WTC11 (cell line): ENCODE data around the gene SPHKAP. TPM values are rescaled to one million over a fixed set of nuclear protein-coding genes. Genes with fewer than 3 reads are reported as not detected.

Experiments used
- ATAC-seq: fragments of 200-7000 bp; cut with Tn5 transposase; 2 replicates; pipeline ENCODE4 v1.10.0; 2021; ENCODE audit warnings: mild to moderate bottlenecking, moderate library complexity
- CTCF ChIA-PET: fragments of 300-600 bp; sonication (Branson Sonifier 250); formaldehyde crosslinking; loops from one replicate; lab custom pipeline; 2021; ENCODE audit warnings: antibody characterized with exemption; lab: Charles Lee
- POLR2A ChIA-PET: fragments of 350-600 bp; sonication (Branson Sonifier 250); formaldehyde crosslinking; loops from one replicate; lab custom pipeline; 2021; ENCODE audit warnings: antibody characterized with exemption; lab: Charles Lee
- DNase-seq: peaks from one replicate; pipeline ENCODE4 v3.0.0; 2021; ENCODE audit warnings: low spot score
- H3K27ac Mint-ChIP-seq: 2 replicates; pipeline ENCODE4 v1.8.0; 2021; ENCODE audit warnings: mixed read lengths
- H3K27me3 Mint-ChIP-seq: 2 replicates; pipeline ENCODE4 v1.8.0; 2021; ENCODE audit warnings: low read depth, mild to moderate bottlenecking, moderate library complexity, mixed read lengths
- H3K36me3 Mint-ChIP-seq: 2 replicates; pipeline ENCODE4 v1.8.0; 2021; ENCODE audit warnings: mixed read lengths
- H3K4me1 Mint-ChIP-seq: 2 replicates; pipeline ENCODE4 v1.8.0; 2022; ENCODE audit warnings: mixed read lengths
- H3K4me3 Mint-ChIP-seq: 2 replicates; pipeline ENCODE4 v1.8.0; 2021; ENCODE audit warnings: mild to moderate bottlenecking, moderate library complexity, mixed read lengths
- H3K9me3 Mint-ChIP-seq: 2 replicates; pipeline ENCODE4 v1.8.0; 2021; ENCODE audit warnings: mixed read lengths
- CREB1 ChIP-seq: sonication (generic); formaldehyde crosslinking; IDR thresholded peaks from 2 replicates; pipeline ENCODE4 v1.8.0; 2023; ENCODE audit warnings: mild to moderate bottlenecking, missing genetic modification reagents
- ELF4 ChIP-seq: sonication (generic); formaldehyde crosslinking; IDR thresholded peaks from 2 replicates; pipeline ENCODE4 v1.8.1; 2022; ENCODE audit warnings: low read depth, mild to moderate bottlenecking, moderate library complexity, missing genetic modification reagents
- FOXJ3 ChIP-seq: sonication (generic); formaldehyde crosslinking; IDR thresholded peaks from 2 replicates; pipeline ENCODE4 v1.9.0; 2021; ENCODE audit warnings: missing genetic modification reagents, mild to moderate bottlenecking, borderline replicate concordance
- GTF2I ChIP-seq: fragments of 250-450 bp; sonication (Bioruptor Pico); conservative IDR thresholded peaks from 2 replicates; pipeline ENCODE4 v1.4.0; 2021; ENCODE audit warnings: mild to moderate bottlenecking
- IRF2 ChIP-seq: sonication (generic); formaldehyde crosslinking; IDR thresholded peaks from 2 replicates; pipeline ENCODE4 v1.8.0; 2022; ENCODE audit warnings: low read depth, missing genetic modification reagents, borderline replicate concordance
- NFE2L1 ChIP-seq: sonication (generic); formaldehyde crosslinking; IDR thresholded peaks from 2 replicates; pipeline ENCODE4 v1.8.1; 2023; ENCODE audit warnings: missing genetic modification reagents
- NFYB ChIP-seq: sonication (generic); formaldehyde crosslinking; conservative IDR thresholded peaks from 2 replicates; pipeline ENCODE4 v1.8.0; 2022; ENCODE audit warnings: low read depth, missing genetic modification reagents
- OVOL2 ChIP-seq: fragments of 250-450 bp; sonication (Bioruptor Pico); IDR thresholded peaks from 2 replicates; pipeline ENCODE4 v1.9.0; 2021; ENCODE audit warnings: mild to moderate bottlenecking, borderline replicate concordance
- RORB ChIP-seq: fragments of 250-450 bp; sonication (Bioruptor Pico); IDR thresholded peaks from 2 replicates; pipeline ENCODE4 v1.9.0; 2021; ENCODE audit warnings: mild to moderate bottlenecking
- SOX15 ChIP-seq: fragments of 250-450 bp; sonication (Bioruptor Pico); IDR thresholded peaks from 2 replicates; pipeline ENCODE4 v1.9.0; 2021; ENCODE audit warnings: mild to moderate bottlenecking
- ZNF232 ChIP-seq: sonication (generic); formaldehyde crosslinking; IDR thresholded peaks from 2 replicates; pipeline ENCODE4 v1.8.0; 2022; ENCODE audit warnings: mild to moderate bottlenecking, missing genetic modification reagents
- ZNF317 ChIP-seq: sonication (generic); formaldehyde crosslinking; IDR thresholded peaks from 2 replicates; pipeline ENCODE4 v1.8.1; 2023; ENCODE audit warnings: low read depth, mild to moderate bottlenecking, moderate library complexity, missing genetic modification reagents, borderline replicate concordance
- ZSCAN18 ChIP-seq: fragments of 250-450 bp; sonication (Bioruptor Pico); IDR thresholded peaks from 2 replicates; pipeline ENCODE4 v2.1.2; 2022; ENCODE audit warnings: mild to moderate bottlenecking, moderate library complexity
- total RNA-seq: library from RNA; stranded (reverse); gene quantifications from 3 replicates; pipeline ENCODE4 v1.2.3, GENCODE V29; 2021
- TF ChIP-seq, protein P1 (sequence below): sonication (generic); formaldehyde crosslinking; IDR thresholded peaks from 2 replicates; pipeline ENCODE4 v1.8.1; 2023; ENCODE audit warnings: mild to moderate bottlenecking, moderate library complexity, missing genetic modification reagents
- TF ChIP-seq, protein P2 (sequence below): sonication (generic); formaldehyde crosslinking; IDR thresholded peaks from 2 replicates; pipeline ENCODE4 v1.8.1; 2022; ENCODE audit warnings: mild to moderate bottlenecking, moderate library complexity, missing genetic modification reagents
- TF ChIP-seq, protein P3 (sequence below): sonication (generic); formaldehyde crosslinking; IDR thresholded peaks from 2 replicates; pipeline ENCODE4 v1.8.1; 2023; ENCODE audit warnings: mild to moderate bottlenecking, missing genetic modification reagents, borderline replicate concordance

SPHKAP gene
- total RNA-seq, 1 experiment from 2014 or later: not detected

DNA sequence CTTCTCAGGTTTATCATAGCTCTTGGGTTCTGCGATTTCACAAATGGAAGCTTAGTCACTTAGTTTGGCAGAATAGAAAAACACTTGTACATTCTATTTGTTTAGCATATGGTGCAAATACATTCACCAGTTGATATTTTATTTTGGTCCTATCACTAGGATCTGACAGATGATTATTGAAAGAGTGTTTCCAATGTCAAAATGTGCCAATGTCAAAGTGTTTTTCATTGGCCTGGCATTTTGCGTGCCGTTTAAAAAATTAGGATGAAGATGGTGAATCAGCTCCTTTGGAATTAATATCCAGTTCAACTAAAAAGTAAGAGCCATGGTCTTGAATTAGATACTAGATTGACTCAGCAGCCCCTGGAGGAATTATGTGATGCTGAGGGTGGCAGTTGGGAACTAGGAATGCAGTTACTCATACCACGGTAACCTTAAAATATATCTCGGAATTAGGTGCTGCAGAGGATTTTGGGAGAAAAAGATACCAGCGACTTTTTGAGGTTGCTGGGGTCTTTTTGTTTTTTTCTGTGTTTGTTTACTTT, 87.0 kb downstream of the SPHKAP start (continued):
- no peak for TF ChIP-seq NFE2L1

GRCh38 chr2:228092056-228092455, 89.4 kb downstream of the SPHKAP start:
- ATAC-seq: no peak
- TF ChIP-seq CREB1 (CRISPR knock-in tag) (no peak), NFYB (CRISPR knock-in tag) (no peak), RORB (CRISPR knock-in tag) (no peak), GTF2I (CRISPR knock-in tag) (no peak)

GRCh38 chr2:228086561-228086960, 94.9 kb downstream of the SPHKAP start:
- DNase-seq: no peak
- H3K27me3 Mint-ChIP-seq: no peaks in the 10 kb centered on the region; the same call in 1 of the 2 replicates
- no peak overlapping the region for H3K4me3 Mint-ChIP-seq
- no peak overlapping the region for H3K27ac Mint-ChIP-seq
- ATAC-seq: no peak
- H3K9me3 Mint-ChIP-seq: peaks cover 41% of the 10 kb centered on the region
- H3K36me3 Mint-ChIP-seq: peaks cover 26% of the 10 kb centered on the region
- CTCF ChIA-PET: no interaction called here
- POLR2A ChIA-PET: no interaction called here
- TF ChIP-seq ZNF317 (CRISPR knock-in tag) (no peak), FOXJ3 (CRISPR knock-in tag) (no peak), IRF2 (CRISPR knock-in tag) (no peak), OVOL2 (CRISPR knock-in tag) (no peak), ZNF232 (CRISPR knock-in tag) (no peak), ELF4 (no peak), SOX15 (CRISPR knock-in tag) (no peak), NFE2L1 (no peak), ZSCAN18 (no peak)
- TF ChIP-seq, protein P1, sequence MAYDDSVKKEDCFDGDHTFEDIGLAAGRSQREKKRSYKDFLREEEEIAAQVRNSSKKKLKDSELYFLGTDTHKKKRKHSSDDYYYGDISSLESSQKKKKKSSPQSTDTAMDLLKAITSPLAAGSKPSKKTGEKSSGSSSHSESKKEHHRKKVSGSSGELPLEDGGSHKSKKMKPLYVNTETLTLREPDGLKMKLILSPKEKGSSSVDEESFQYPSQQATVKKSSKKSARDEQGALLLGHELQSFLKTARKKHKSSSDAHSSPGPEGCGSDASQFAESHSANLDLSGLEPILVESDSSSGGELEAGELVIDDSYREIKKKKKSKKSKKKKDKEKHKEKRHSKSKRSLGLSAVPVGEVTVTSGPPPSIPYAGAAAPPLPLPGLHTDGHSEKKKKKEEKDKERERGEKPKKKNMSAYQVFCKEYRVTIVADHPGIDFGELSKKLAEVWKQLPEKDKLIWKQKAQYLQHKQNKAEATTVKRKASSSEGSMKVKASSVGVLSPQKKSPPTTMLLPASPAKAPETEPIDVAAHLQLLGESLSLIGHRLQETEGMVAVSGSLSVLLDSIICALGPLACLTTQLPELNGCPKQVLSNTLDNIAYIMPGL (CRISPR knock-in tag): no peak
- TF ChIP-seq, protein P2, sequence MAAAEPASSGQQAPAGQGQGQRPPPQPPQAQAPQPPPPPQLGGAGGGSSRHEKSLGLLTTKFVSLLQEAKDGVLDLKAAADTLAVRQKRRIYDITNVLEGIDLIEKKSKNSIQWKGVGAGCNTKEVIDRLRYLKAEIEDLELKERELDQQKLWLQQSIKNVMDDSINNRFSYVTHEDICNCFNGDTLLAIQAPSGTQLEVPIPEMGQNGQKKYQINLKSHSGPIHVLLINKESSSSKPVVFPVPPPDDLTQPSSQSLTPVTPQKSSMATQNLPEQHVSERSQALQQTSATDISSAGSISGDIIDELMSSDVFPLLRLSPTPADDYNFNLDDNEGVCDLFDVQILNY (CRISPR knock-in tag): no peak
- TF ChIP-seq, protein P3, sequence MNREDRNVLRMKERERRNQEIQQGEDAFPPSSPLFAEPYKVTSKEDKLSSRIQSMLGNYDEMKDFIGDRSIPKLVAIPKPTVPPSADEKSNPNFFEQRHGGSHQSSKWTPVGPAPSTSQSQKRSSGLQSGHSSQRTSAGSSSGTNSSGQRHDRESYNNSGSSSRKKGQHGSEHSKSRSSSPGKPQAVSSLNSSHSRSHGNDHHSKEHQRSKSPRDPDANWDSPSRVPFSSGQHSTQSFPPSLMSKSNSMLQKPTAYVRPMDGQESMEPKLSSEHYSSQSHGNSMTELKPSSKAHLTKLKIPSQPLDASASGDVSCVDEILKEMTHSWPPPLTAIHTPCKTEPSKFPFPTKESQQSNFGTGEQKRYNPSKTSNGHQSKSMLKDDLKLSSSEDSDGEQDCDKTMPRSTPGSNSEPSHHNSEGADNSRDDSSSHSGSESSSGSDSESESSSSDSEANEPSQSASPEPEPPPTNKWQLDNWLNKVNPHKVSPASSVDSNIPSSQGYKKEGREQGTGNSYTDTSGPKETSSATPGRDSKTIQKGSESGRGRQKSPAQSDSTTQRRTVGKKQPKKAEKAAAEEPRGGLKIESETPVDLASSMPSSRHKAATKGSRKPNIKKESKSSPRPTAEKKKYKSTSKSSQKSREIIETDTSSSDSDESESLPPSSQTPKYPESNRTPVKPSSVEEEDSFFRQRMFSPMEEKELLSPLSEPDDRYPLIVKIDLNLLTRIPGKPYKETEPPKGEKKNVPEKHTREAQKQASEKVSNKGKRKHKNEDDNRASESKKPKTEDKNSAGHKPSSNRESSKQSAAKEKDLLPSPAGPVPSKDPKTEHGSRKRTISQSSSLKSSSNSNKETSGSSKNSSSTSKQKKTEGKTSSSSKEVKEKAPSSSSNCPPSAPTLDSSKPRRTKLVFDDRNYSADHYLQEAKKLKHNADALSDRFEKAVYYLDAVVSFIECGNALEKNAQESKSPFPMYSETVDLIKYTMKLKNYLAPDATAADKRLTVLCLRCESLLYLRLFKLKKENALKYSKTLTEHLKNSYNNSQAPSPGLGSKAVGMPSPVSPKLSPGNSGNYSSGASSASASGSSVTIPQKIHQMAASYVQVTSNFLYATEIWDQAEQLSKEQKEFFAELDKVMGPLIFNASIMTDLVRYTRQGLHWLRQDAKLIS (CRISPR knock-in tag): no peak
- H3K4me1 Mint-ChIP-seq: no peaks in the 10 kb centered on the region

More at GRCh38 chr2:228092056-228092455, 89.4 kb downstream of the SPHKAP start:
- no peaks in the 10 kb centered on the region; the same call in 1 of the 2 replicates for H3K27me3 Mint-ChIP-seq
- peaks cover 28% of the 10 kb centered on the region for H3K36me3 Mint-ChIP-seq
- no peaks in the 10 kb centered on the region for H3K4me1 Mint-ChIP-seq
- DNase-seq: no peak
- CTCF ChIA-PET: no interaction called here
- H3K4me3 Mint-ChIP-seq: no peak overlapping the region
- H3K27ac Mint-ChIP-seq: no peak overlapping the region
- H3K9me3 Mint-ChIP-seq: peaks cover 41% of the 10 kb centered on the region
- POLR2A ChIA-PET: no interaction called here
